Measurements from ENCODE around the gene MYLK2.

DNA sequence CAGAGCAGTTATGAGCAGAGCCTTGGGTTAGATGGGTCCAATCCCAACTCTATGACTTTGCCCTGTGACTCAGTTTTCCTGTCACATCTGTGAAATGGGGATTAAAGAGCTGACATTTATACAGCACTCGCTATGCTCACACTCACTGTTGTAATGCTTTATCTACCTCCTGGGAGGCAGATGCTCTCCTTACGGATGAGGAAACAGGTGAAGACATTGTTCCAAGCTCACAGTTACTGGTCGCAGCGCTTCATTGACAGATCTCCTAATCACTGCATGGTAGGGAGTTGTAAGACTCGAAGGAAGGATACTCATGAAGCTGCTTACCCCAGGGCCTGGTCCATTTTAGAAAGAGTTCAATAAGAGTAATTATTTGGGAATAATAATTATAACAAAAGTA is 2.9 kb upstream of the MYLK2 start:
- TF ChIP-seq CTCF (IDR thresholded peaks at IDR 0.05 in 2 of 3, conservative IDR thresholded peaks at IDR 0.05 in 1 of 3; ENCODE audit: control insufficient read depth in 2 of 3, extremely low read depth in 1 of 3, insufficient read depth in 1 of 3, low read depth in 3 of 3, low read length in 3 of 3) (no peak), TCF7 (IDR thresholded peaks at IDR 0.05; ENCODE audit: borderline replicate concordance) (no peak), EGR1 (IDR thresholded peaks at IDR 0.05; ENCODE audit: borderline replicate concordance in 1 of 2, low read depth in 2 of 2, low read length in 2 of 2) (no peak), E2F4 (IDR thresholded peaks at IDR 0.05; ENCODE audit: low read depth, low read length) (no peak), ELK1 (IDR thresholded peaks at IDR 0.05; ENCODE audit: low read depth, low read length) (no peak), EZH2 (IDR thresholded peaks at IDR 0.05; ENCODE audit: borderline replicate concordance, control insufficient read depth, low read depth, low read length) (no peak), MXI1 (IDR thresholded peaks at IDR 0.05; ENCODE audit: low read depth, low read length) (no peak)
- TF ChIP-seq, protein P1, sequence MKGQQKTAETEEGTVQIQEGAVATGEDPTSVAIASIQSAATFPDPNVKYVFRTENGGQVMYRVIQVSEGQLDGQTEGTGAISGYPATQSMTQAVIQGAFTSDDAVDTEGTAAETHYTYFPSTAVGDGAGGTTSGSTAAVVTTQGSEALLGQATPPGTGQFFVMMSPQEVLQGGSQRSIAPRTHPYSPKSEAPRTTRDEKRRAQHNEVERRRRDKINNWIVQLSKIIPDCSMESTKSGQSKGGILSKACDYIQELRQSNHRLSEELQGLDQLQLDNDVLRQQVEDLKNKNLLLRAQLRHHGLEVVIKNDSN (IDR thresholded peaks at IDR 0.05; ENCODE audit: borderline replicate concordance, extremely low read length, insufficient read depth, low read depth, low read length): no peak
- TF ChIP-seq, protein P2, sequence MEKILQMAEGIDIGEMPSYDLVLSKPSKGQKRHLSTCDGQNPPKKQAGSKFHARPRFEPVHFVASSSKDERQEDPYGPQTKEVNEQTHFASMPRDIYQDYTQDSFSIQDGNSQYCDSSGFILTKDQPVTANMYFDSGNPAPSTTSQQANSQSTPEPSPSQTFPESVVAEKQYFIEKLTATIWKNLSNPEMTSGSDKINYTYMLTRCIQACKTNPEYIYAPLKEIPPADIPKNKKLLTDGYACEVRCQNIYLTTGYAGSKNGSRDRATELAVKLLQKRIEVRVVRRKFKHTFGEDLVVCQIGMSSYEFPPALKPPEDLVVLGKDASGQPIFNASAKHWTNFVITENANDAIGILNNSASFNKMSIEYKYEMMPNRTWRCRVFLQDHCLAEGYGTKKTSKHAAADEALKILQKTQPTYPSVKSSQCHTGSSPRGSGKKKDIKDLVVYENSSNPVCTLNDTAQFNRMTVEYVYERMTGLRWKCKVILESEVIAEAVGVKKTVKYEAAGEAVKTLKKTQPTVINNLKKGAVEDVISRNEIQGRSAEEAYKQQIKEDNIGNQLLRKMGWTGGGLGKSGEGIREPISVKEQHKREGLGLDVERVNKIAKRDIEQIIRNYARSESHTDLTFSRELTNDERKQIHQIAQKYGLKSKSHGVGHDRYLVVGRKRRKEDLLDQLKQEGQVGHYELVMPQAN (conservative IDR thresholded peaks at IDR 0.05): no peak

Measured in GM12878 (cell line).